HG03135 (cell line): ENCODE results near the gene ASXL1.
"Not testable (repeated sequence)": the region's sequence is repeated elsewhere in the genome, so short reads cannot be mapped to it uniquely, and the experiment has no call there.

Experiments
- ATAC-seq: cut with Tn5 transposase; IDR thresholded peaks from one replicate; pipeline ENCODE4 v1.9.1; 2021; ENCODE audit warnings: mild to moderate bottlenecking, moderate library complexity; ENCODE audit not compliant: unreplicated experiment

The ASXL1 gene

GRCh38 chr20:32359633-32360332, 1.7 kb downstream of the ASXL1 start:
- no peak for ATAC-seq

DNA sequence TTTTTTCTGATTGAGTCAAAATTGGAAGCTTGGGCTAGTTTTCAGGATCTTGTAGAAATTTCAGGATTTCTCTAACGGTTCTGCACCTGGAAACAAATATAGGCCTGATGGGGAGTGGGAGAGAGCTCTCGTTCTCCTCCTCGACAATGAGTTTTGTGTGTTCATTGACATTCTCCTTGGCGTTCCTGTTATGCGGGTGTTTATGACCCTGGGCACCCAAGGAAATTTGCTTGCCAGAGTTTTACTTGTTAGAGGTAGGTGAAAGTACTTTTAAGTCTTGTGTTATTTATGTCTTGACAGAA, 2.2 kb downstream of the ASXL1 start:
- no peak for ATAC-seq

DNA sequence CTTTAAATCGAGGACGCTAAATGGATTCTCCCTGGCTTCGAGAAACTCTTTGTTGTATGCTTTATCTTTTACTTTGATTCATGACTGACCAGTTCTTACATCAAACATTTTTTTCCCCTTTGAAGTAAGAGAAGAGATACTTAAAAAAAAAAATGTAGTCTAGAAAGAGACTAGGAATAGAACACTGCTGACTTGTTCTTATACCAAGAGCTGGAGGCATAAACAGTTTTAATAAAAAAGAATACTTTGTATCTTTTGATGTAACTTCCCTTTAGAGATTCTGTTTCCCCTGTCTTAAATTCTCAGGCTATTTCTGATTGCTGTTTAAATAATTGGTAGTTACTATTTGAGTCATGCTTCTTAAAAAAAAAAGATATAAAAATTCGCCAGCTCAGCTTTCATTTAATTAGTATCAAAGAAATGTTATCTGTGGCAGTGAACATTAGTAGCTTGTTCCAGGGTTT, 4.8 kb downstream of the ASXL1 start:
- no peak for ATAC-seq

- no peak for ATAC-seq
Observed at GRCh38 chr20:32363492-32363891, 5.4 kb downstream of the ASXL1 start.

- no peak for ATAC-seq
Observed at GRCh38 chr20:32364554-32365208, 6.5 kb downstream of the ASXL1 start.

DNA sequence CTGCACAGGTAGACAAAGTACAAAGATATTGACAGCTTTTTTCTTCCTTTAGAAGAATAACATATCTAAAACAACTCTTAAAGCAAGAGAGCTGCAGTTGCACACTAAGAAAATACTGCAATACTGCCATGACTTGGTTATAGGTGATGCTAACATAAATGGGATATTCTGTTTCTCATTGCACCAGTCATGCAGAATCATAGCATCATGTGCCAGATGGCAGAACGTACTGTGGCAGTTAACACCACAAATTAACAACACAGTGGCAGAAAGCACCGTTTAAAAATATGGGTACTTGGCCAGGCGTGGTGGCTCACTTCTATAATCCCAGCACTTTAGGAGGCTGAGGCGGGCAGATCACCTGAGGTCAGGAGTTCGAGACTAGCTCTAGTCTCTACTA, 7.4 kb downstream of the ASXL1 start:
- no peak for ATAC-seq

- no peak for ATAC-seq
Observed at GRCh38 chr20:32366380-32366779, 8.2 kb downstream of the ASXL1 start.

DNA sequence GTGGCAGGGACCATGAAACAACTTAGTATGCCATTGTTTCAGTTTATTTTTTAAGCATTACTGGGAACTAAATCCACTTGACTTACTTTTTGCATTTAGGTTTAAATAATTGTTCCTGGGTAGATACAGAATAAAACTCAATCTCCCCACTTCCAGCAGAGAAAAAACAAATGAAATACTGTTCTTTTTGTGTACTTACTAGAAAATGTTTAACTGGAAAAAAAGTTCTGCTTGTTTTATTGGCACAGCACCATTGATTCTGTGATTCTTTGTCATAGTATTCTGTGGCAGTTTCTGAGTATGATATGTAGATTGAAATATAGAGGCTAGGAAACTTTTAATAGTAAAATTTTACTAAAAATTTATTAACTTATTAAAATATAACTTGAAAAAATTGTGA, 10.2 kb downstream of the ASXL1 start:
- no peak for ATAC-seq

- ATAC-seq: no peak
Observed at GRCh38 chr20:32368925-32369324, 10.8 kb downstream of the ASXL1 start.

GRCh38 chr20:32370897-32371296, 12.8 kb downstream of the ASXL1 start:
- no peak for ATAC-seq

DNA sequence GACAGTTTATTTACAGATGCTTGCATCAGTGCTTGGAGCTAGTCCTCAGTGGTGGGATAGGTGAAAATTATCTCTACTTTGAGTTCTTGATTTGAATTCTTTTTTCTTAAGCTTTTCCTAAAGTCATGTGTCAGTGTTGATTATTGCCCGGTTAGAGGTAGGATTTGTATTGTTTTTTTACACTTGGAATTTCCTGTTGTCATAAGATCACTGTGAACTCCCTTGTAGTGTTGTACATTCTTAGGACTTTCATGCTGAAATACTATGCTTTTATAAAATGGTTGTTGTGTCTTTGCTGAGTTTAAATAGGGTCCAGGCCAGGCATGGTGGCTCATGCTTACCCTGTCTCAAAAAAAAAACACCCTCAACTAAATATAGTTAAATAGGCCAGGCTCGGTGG, 20.3 kb downstream of the ASXL1 start:
- ATAC-seq: no peak

DNA sequence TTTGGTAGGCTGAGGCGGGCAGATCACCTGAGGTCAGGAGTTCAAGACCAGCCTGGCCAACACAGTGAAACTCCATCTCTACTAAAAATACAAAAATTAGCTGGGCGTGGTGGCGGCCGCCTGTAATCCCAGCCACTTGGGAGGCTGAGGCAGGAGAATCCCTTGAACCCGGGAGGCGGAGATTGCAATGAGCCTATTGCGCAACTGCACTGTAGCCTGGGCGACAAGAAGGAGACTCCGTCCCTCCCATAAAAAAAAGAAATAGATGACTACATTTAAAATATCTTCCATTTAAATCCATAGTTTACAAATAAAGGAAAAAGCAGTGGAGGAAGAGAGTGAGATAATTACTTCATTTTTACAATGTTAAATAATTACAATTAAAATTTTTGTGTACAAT, 21.9 kb downstream of the ASXL1 start:
- not testable (repeated sequence) for ATAC-seq

DNA sequence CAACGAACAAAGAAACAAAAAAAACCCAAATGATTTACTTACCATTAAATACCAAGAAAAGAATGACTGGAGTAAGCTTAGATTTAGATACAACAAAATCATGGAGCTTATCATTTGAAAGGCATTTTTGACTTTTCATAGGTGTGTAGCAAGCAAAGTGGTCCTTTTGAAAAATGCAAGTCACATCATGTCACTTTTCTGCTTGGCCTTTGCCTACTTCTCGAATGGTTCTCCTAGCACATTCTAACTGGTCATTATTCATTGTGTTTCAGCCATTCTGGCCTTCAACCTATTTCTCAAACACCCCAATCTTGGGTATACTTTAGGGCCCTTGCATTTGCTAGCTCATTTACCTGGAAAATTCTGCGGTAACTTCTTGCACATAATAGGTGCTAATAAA, 22.6 kb downstream of the ASXL1 start:
- no peak for ATAC-seq

GRCh38 chr20:32382102-32382950, 24.2 kb downstream of the ASXL1 start:
- ATAC-seq: no peak

GRCh38 chr20:32383441-32383840, 25.3 kb downstream of the ASXL1 start:
- ATAC-seq: not testable (repeated sequence)

- ATAC-seq: no peak
Observed at GRCh38 chr20:32385541-32385940, 27.4 kb downstream of the ASXL1 start.

GRCh38 chr20:32386091-32386490, 28.0 kb downstream of the ASXL1 start:
- ATAC-seq: no peak

DNA sequence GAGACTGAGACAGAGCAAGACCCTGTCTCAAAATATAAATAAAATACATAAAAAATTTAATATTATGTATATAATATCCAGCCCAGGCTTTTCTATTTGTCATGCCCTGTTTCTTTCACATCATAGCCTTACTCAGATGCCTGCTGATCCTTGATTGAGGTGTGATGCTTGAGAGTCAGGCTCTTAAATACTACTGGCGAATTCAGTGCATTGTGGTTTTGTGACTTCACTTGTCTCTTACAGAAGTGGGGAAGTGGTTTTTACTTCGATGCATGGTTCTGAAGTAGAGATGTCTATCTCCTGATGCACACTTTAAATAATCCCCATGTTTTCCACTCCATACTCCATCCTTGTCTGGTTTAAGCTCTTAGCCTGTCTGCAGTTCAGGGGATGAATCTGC, 29.1 kb downstream of the ASXL1 start:
- ATAC-seq: no peak

GRCh38 chr20:32391003-32391402, 32.9 kb downstream of the ASXL1 start:
- no peak for ATAC-seq

- ATAC-seq: no peak
Observed at GRCh38 chr20:32395066-32395465, 36.9 kb downstream of the ASXL1 start.

DNA sequence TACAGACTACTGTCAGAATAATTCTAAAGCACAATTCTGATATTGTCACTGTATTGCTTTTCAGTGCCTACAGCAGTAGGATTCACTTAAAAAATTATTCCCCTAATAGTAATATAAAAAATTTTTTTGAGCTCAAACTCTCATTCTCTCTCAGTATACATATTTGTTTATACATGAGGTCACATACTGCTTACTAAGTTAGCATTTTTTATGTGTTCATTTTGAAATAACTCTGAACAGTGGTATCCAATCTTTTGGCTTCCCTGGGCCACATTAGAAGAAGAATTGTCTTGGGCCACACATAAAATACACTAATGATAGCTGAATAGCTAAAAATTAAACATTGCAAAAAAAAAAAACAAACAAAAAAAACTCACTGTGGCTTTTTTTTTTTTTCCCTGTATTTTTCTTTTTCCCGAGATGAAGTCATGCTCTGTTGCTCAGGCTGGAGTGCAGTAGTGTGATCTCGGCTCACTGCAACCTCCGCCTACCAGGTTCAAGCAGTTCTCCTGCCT, 38.6 kb downstream of the ASXL1 start:
- no peak for ATAC-seq
